ENCODE data around the gene RUNX2. TPM values are rescaled to one million over a fixed set of nuclear protein-coding genes. Genes with fewer than 3 reads are reported as not detected.

The RUNX2 gene
- total RNA-seq, 4 donors from 2014 or later = 0.78 to 2.0 (median 0.94) TPM

- intact Hi-C loops (cut with DNase I; ENCODE audit: low total_unique reads) = no loop called here
- ATAC-seq = no peak
- in situ Hi-C loops (cut with MboI; ENCODE audit: low sequenced_read_pairs in 4 of 4) = no loop called here
Observed at GRCh38 chr6:45518013-45518720, 190.0 kb downstream of the RUNX2 start.

GRCh38 chr6:45521226-45521625 lies 193.1 kb downstream of the RUNX2 start:
- in situ Hi-C loops (cut with MboI; ENCODE audit: low sequenced_read_pairs in 4 of 4) = no loop called here
- H3K4me3 ChIP-seq = no peak overlapping the region
- ATAC-seq = no peak

More at GRCh38 chr6:45518013-45518720, 190.0 kb downstream of the RUNX2 start:
- no peaks in the 10 kb centered on the region for H3K9me3 ChIP-seq
- H3K27me3 ChIP-seq = no peaks in the 10 kb centered on the region
- no peak overlapping the region for H3K27ac ChIP-seq
- no peaks in the 10 kb centered on the region for H3K36me3 ChIP-seq
- H3K4me1 ChIP-seq = no peaks in the 10 kb centered on the region
- H3K4me3 ChIP-seq = no peak overlapping the region
- TF ChIP-seq POLR2A (IDR thresholded peaks at IDR 0.05) (no peak), CTCF (IDR thresholded peaks at IDR 0.05 in 4 of 5, conservative IDR thresholded peaks at IDR 0.05 in 1 of 5) (no peak)
- no peak for DNase-seq

GRCh38 chr6:45522486-45522885 lies 194.4 kb downstream of the RUNX2 start:
- ATAC-seq = no peak
- H3K4me1 ChIP-seq = no peaks in the 10 kb centered on the region
- H3K4me3 ChIP-seq = no peak overlapping the region
- H3K9me3 ChIP-seq = no peaks in the 10 kb centered on the region
- intact Hi-C loops (cut with DNase I; ENCODE audit: low total_unique reads) = no loop called here
- no peak for DNase-seq
- no peaks in the 10 kb centered on the region for H3K36me3 ChIP-seq
- in situ Hi-C loops (cut with MboI; ENCODE audit: low sequenced_read_pairs in 4 of 4) = no loop called here
- no peaks in the 10 kb centered on the region for H3K27me3 ChIP-seq
- no peak for TF ChIP-seq CTCF (IDR thresholded peaks at IDR 0.05 in 4 of 5, conservative IDR thresholded peaks at IDR 0.05 in 1 of 5)
- no peak for TF ChIP-seq POLR2A (IDR thresholded peaks at IDR 0.05)
- H3K27ac ChIP-seq = no peak overlapping the region

More at GRCh38 chr6:45521226-45521625, 193.1 kb downstream of the RUNX2 start:
- TF ChIP-seq CTCF (IDR thresholded peaks at IDR 0.05 in 4 of 5, conservative IDR thresholded peaks at IDR 0.05 in 1 of 5) = no peak
- TF ChIP-seq POLR2A (IDR thresholded peaks at IDR 0.05) = no peak
- intact Hi-C loops (cut with DNase I; ENCODE audit: low total_unique reads) = no loop called here
- Histone ChIP-seq H3K36me3 (no peaks in the 10 kb centered on the region), H3K4me1 (no peaks in the 10 kb centered on the region), H3K27me3 (no peaks in the 10 kb centered on the region), H3K27ac (no peak overlapping the region), H3K9me3 (no peaks in the 10 kb centered on the region)
- DNase-seq = no peak

- TF ChIP-seq POLR2A (IDR thresholded peaks at IDR 0.05) (no peak), CTCF (IDR thresholded peaks at IDR 0.05 in 4 of 5, conservative IDR thresholded peaks at IDR 0.05 in 1 of 5) (no peak)
- intact Hi-C loops (cut with DNase I; ENCODE audit: low total_unique reads) = no loop called here
Observed at GRCh38 chr6:45527210-45527609, 199.1 kb downstream of the RUNX2 start.

More at GRCh38 chr6:45527210-45527609, 199.1 kb downstream of the RUNX2 start:
- DNase-seq = no peak
- H3K9me3 ChIP-seq = no peaks in the 10 kb centered on the region
- no peak overlapping the region for H3K27ac ChIP-seq
- in situ Hi-C loops (cut with MboI; ENCODE audit: low sequenced_read_pairs in 4 of 4) = no loop called here
- H3K4me3 ChIP-seq = no peak overlapping the region
- ATAC-seq = no peak
- no peaks in the 10 kb centered on the region for H3K27me3 ChIP-seq
- H3K4me1 ChIP-seq = no peaks in the 10 kb centered on the region
- H3K36me3 ChIP-seq = no peaks in the 10 kb centered on the region

Measured in gastrocnemius medialis (tissue), 4 donors.